GM19467 (cell line): Measurements from ENCODE around the gene SULT1C2.
"Not testable (repeated sequence)": the region's sequence is repeated elsewhere in the genome, so short reads cannot be mapped to it uniquely, and the experiment has no call there.

ENCODE experiments used
- ATAC-seq: cut with Tn5 transposase; IDR thresholded peaks from one replicate; pipeline ENCODE4 v1.9.1; 2021; ENCODE audit warnings: mild to moderate bottlenecking, moderate library complexity; ENCODE audit not compliant: unreplicated experiment

Gene SULT1C2

DNA sequence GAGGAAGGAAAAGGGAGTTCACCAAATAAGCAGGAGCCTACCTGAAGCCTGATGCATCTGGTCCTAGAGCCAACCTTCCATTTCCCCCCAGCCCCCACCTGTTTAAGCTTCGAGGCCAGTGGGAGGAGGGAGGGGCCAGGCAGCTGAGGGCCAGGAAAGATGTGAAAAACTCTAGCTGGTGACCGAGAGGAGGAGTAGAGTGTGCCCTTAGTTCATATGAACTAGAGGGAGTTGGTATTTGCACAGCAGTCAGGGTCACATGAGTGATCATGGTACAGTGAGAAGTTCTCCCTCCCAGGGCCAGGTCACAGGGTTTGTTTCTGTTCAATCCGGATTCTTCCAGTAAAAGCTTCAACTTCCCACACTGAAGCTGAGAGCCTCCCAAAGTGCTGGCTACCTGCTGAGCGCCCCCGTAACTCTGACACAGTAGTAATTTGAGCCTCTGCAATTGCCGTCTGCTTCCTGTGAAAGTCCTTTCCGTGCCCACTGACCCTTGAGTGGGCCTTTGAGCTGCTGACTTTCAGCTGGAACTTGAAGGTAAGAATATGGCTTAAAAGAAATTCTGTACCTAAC lies at the start of gene SULT1C2:
TSS of gene SULT1C2 (plus strand) at position 362 of the 573 bp plus-strand sequence. CDS start 4,773 bp downstream, outside the sequence.
- ATAC-seq, result no peak

DNA sequence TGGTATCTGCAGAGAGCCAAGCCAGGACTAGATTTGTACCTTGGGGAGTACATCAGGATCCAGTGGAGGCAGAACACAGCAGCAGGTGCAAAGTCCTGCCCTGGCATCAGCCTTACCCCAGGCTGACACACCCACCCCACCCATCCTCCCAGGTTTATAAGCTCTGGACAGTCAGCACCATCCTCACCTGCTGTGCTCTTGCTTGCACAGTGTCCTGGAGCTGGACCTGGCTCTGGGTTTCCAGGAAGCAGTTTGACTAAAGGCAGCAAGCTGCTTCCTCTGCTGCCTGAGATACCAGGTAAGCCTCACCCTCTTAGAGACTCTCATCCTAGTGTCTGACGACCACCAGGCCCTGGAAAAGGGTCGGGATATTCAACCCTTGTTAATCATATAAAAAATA lies 48.9 kb upstream of the SULT1C2 start, which contains the start of gene SULT1C3:
TSS of gene SULT1C3 (plus strand) at position 183 of the 400 bp plus-strand sequence. CDS start 7,227 bp downstream, outside the sequence.
- ATAC-seq, result no peak

DNA sequence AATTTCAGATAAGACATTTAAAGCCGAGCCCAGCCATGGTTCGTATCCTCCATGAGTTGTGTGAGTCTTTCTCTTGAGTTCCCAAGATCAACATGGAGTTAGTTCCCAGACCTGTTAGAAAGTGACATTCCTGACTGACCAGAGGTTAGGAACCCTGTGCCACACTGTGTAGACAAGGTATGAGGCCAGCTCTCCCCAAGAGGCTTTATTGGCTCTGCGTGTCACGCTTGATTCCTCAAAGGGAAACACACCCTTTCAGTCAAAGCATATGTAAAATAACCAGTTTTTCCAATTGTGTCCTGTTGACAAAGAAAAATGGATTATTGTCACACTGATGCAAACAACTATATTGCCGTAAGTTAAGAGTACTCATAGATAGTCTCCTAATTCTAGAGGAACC lies 47.7 kb upstream of the SULT1C2 start:
- no peak for ATAC-seq

DNA sequence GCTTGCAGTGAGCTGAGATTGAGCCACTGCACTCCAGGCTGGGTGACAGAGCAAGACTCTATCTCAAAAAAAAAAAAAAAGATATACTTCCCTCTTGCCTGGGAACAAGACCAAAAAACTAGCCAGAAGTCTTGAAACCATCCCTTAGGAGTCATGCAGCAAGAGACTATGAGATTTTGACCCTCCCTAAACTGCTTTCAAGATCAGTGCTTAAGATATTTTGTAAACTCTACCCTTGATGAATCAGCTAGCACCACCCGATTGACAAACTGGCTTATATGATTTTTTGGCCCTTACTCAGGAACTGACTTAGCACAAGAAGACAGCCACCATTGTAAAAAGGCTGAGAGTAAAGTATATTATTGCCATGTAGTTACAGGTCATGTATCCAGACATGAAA lies 45.1 kb upstream of the SULT1C2 start:
- ATAC-seq, result no peak

GRCh38 chr2:108244667-108245414 lies 43.9 kb upstream of the SULT1C2 start:
- ATAC-seq, result no peak

- no peak for ATAC-seq
Observed at GRCh38 chr2:108253106-108253505, 35.6 kb upstream of the SULT1C2 start.

GRCh38 chr2:108257757-108258331 lies 30.9 kb upstream of the SULT1C2 start:
- ATAC-seq, result no peak

- ATAC-seq, result no peak
Observed at GRCh38 chr2:108260773-108261172, 27.9 kb upstream of the SULT1C2 start.

GRCh38 chr2:108262036-108262435 lies 26.7 kb upstream of the SULT1C2 start:
- ATAC-seq, result no peak

GRCh38 chr2:108263401-108263800 lies 25.3 kb upstream of the SULT1C2 start:
- no peak for ATAC-seq

GRCh38 chr2:108266218-108266617 lies 22.5 kb upstream of the SULT1C2 start:
- ATAC-seq, result no peak

- no peak for ATAC-seq
Observed at GRCh38 chr2:108267101-108267500, 21.6 kb upstream of the SULT1C2 start.

- no peak for ATAC-seq
Observed at GRCh38 chr2:108268001-108268400, 20.7 kb upstream of the SULT1C2 start.

DNA sequence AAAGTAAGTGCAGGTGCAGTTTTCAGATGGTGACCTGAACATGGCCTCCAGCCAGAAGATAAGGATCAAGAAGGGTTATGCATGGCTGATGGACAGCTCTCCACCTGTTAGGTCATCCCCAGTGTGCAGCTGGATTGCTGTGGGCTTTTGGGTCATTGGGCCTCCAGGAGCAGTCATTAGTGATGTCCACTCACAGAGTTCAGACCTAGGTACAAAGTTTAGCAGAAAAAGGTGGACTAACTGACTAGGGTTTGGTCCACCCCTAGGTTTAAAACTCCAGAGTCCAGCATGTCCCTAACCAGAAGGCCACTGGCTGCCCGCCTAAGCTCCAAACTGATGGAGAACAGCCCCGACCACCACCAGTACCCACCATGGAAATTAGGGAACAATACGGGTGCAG lies 18.3 kb upstream of the SULT1C2 start:
- no peak for ATAC-seq

DNA sequence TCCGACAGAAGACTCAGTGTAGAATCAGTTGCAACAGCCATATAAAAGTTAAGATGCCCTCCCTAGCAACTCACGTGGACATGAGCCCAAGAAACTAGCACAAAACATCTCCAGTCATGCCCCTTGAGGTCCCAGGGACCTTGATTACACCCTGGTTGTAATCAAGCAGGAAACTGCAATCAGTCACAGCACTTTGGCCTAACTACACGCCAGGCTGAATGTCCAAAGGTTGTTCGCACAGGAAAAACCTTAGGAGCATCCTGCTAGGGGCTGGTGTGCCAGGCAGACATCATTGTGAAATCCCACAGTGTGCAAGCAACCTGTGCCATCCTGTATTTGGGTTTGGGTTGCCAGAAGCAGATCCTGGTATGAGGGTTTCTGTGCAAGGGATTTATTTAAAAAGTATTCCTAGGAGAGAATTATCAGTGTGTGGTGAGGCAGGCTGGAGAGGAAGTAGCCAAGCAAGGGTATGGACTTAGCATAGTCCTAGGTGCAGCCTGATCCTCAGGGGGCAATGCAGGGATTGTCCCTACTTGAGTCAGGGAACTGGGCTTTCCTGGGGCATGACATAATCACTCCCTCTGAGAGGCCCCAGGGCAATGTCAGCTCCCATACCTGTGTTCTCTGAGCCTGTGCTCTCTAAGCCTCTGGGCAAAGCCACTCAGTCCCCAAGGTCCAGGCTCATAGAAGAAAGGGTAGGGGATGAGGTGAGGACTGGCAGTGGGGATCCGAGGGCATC lies 17.8 kb upstream of the SULT1C2 start:
- ATAC-seq, result no peak

GRCh38 chr2:108271691-108272253 lies 16.9 kb upstream of the SULT1C2 start:
- ATAC-seq, result no peak

- no peak for ATAC-seq
Observed at GRCh38 chr2:108278631-108279030, 10.1 kb upstream of the SULT1C2 start.

DNA sequence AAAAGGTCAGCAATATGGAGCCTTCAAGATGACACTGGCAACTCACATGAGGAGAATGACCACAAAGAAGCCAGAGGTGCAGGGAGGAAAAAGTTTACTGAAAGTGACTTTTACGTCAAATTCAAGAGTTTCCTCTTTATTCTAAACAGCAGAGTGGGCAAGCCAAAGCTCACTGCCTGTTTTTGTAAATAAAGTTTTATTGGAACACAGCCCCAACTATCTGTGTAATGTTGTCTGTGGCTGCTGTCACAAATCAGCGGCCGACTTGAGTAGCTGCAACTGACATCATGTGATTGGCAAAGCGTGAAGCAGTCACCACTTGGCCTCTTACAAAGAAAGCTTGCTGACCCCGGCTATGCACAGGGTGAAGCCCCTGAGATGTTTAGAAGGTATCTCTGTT lies 9.2 kb upstream of the SULT1C2 start:
- no peak for ATAC-seq

GRCh38 chr2:108280466-108280865 lies 8.2 kb upstream of the SULT1C2 start:
- ATAC-seq, result no peak

DNA sequence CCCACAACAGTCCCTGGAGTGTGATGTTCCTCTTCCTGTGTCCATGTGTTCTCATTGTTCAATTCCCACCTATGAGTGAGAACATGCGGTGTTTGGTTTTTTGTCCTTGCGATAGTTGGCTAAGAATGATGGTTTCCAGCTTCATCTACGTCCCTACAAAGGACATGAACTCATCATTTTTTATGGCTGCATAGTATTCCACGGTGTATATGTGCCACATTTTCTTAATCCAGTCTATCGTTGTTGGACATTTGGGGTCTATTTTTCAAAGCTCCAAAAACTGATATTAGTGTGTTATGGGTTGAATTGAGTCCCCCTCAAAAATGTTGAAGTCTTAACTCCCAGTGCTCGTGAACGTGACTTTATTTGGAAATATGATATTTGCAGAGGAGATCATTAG lies 4.1 kb upstream of the SULT1C2 start:
- ATAC-seq, result not testable (repeated sequence)

GRCh38 chr2:108285616-108286015 lies 3.1 kb upstream of the SULT1C2 start:
- ATAC-seq, result no peak
